ENCODE data around the gene MPND. TPM values are rescaled to one million over a fixed set of nuclear protein-coding genes. Genes with fewer than 3 reads are reported as not detected.

Gene MPND
- total RNA-seq, 4 donors from 2014 or later, result 2.7 to 3.1 (median 3.0) TPM

DNA sequence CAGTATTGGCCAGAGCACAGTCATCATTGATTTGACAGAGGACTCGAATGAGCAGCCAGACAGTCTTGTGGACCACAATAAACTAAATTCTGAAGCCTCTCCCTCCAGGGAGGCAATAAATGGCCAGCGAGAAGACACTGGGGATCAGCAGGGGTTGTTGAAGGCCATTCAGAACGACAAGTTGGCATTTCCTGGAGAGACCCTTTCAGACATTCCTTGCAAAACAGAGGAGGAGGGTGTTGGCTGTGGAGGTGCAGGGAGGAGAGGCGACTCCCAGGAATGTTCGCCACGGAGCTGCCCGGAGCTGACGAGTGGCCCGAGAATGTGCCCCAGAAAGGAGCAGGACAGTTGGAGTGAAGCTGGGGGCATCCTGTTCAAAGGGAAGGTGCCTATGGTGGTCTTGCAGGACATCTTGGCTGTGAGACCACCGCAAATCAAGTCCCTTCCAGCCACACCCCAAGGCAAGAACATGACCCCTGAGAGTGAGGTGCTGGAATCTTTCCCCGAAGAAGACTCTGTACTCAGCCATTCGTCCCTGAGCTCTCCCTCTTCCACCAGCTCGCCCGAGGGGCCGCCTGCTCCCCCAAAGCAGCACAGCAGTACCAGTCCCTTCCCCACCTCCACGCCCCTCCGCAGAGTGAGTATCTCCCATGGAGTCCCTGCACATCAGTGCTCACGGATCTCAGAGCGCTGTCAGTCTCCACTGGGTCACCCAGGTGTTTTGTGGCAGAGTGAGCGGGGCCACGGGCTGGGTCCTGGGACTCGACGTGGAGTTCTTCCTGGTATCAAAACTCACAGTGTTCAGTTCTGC is 66.0 kb downstream of the MPND start:
- Histone ChIP-seq H3K36me3 (peaks cover 0 to 12% of the 10 kb centered on the region in 2 donors), H3K4me1 (no peaks in the 10 kb centered on the region), H3K9me3 (no peaks in the 10 kb centered on the region), H3K4me3 (no peak overlapping the region), H3K27me3 (no peaks in the 10 kb centered on the region), H3K27ac (no peak overlapping the region)
- TF ChIP-seq POLR2A (IDR thresholded peaks at IDR 0.05) (no peak), CTCF (IDR thresholded peaks at IDR 0.05 in 4 of 5, conservative IDR thresholded peaks at IDR 0.05 in 1 of 5) (no peak)
- ATAC-seq (no peak), DNase-seq (no peak)
- in situ Hi-C loops (cut with MboI; ENCODE audit: low sequenced_read_pairs in 4 of 4), result loop anchor here in 1 of 4 donors (25.0 kb wide), 1 partner anchor 147 kb away; no protein-coding TSS in a partner anchor
- intact Hi-C loops (cut with DNase I; ENCODE audit: low total_unique reads), result loop anchor here (10.0 kb wide), 1 partner anchor 345 kb away; the partner anchor contains the start of gene ZBTB7A

Other genes with a start within 250 kb of the MPND start
- 100 to 1,000 TPM; 101 to 207 (median 138) TPM for gene MAP2K2, start 219.4 kb upstream of the MPND start, total RNA-seq
- 1 to 10 TPM in 1 of 4 donors, under 1 TPM in 1, not detected in 2; 0.10 to 1.0 TPM for gene CREB3L3, start 189.9 kb upstream of the MPND start, total RNA-seq
- gene SIRT6, start 161.0 kb upstream of the MPND start, total RNA-seq, result 10 to 100 TPM; 11.7 to 25.7 (median 13.7) TPM
- gene ANKRD24, start 160.9 kb upstream of the MPND start, total RNA-seq, result 1 to 10 TPM in 1 of 4 donors, under 1 TPM in 3; 0.13 to 3.0 (median 0.45) TPM
- gene EBI3, start 114.0 kb upstream of the MPND start, total RNA-seq, result 1 to 10 TPM in 1 of 4 donors, under 1 TPM in 2, not detected in 1; 0.38 to 1.7 (median 0.85) TPM
- 10 to 100 TPM; 13.5 to 37.8 (median 19.9) TPM for gene YJU2, start 96.5 kb upstream of the MPND start, total RNA-seq
- under 1 TPM in 1 of 4 donors, not detected in 3; 0.26 TPM for gene SHD, start 64.3 kb upstream of the MPND start, total RNA-seq
- not detected for gene TMIGD2, start 41.2 kb upstream of the MPND start, total RNA-seq
- gene FSD1, start 39.0 kb upstream of the MPND start, total RNA-seq, result not detected
- gene STAP2, start 4.7 kb upstream of the MPND start, total RNA-seq, result 1 to 10 TPM in 2 of 4 donors, under 1 TPM in 1, not detected in 1; 0.94 to 2.1 (median 1.3) TPM
- gene SH3GL1, start 57.0 kb downstream of the MPND start, total RNA-seq, result 10 to 100 TPM; 11.6 to 19.4 (median 15.8) TPM
- gene CHAF1A, start 59.1 kb downstream of the MPND start, total RNA-seq, result 10 to 100 TPM in 2 of 4 donors, 1 to 10 TPM in 2; 7.3 to 15.8 (median 9.7) TPM
- gene UBXN6, start 114.2 kb downstream of the MPND start, total RNA-seq, result 100 to 1,000 TPM in 3 of 4 donors, 10 to 100 TPM in 1; 93.8 to 230 (median 114) TPM
- gene HDGFL2, start 128.7 kb downstream of the MPND start, total RNA-seq, result 10 to 100 TPM; 46.5 to 83.2 (median 56.1) TPM
- 100 to 1,000 TPM in 3 of 4 donors, 10 to 100 TPM in 1; 79.6 to 282 (median 152) TPM for gene PLIN4, start 174.9 kb downstream of the MPND start, total RNA-seq
- 100 to 1,000 TPM in 1 of 4 donors, 10 to 100 TPM in 3; 23.5 to 127 (median 52.9) TPM for gene PLIN5, start 191.7 kb downstream of the MPND start, total RNA-seq
- gene LRG1, start 196.5 kb downstream of the MPND start, total RNA-seq, result 1 to 10 TPM in 1 of 4 donors, under 1 TPM in 2, not detected in 1; 0.15 to 2.7 (median 0.98) TPM
- gene SEMA6B, start 216.1 kb downstream of the MPND start, total RNA-seq, result 1 to 10 TPM; 1.4 to 3.3 (median 2.6) TPM